Ovary (tissue), 9 donors: ENCODE results near the gene SVBP. TPM values are rescaled to one million over a fixed set of nuclear protein-coding genes. Genes with fewer than 3 reads are reported as not detected.

Experiments used
- DNase-seq, 5 donors: peaks; one replicate each; pipeline ENCODE4 v3.0.0-alpha.2; 2019 to 2020
- H3K27ac ChIP-seq, 2 donors: fragments of 200-600 bp; one replicate each; pipeline versions ENCODE4 v1.5.1 to v1.8.0; 2019 to 2022
- H3K27me3 ChIP-seq: fragments of 200-600 bp; one replicate; pipeline ENCODE4 v1.8.0; 2022
- H3K36me3 ChIP-seq: fragments of 200-600 bp; sonication (generic); one replicate; pipeline ENCODE4 v1.5.1; 2019
- H3K4me1 ChIP-seq: one replicate; pipeline ENCODE4 v1.8.1; 2013; ENCODE audit warnings: mild to moderate bottlenecking, moderate library complexity; ENCODE audit not compliant: insufficient read depth
- H3K4me3 ChIP-seq: fragments of 200-600 bp; sonication (generic); one replicate; pipeline ENCODE4 v1.5.1; 2017
- H3K9me3 ChIP-seq, 2 donors: fragments of 200-600 bp in 1 of 2; sonication (generic) in 1 of 2; one replicate each; pipeline versions ENCODE4 v1.5.1 to v1.8.1; 2013 to 2019; ENCODE audit warnings: mild to moderate bottlenecking in 1 of 2, moderate library complexity in 1 of 2
- CTCF ChIP-seq, 3 donors: fragments of 450-650 bp in 2 of 3; fragments of 200-600 bp in 1 of 3; IDR thresholded peaks; one replicate each; pipeline versions ENCODE4 v1.5.1 to v1.8.0; 2016 to 2022; ENCODE audit warnings: antibody characterized with exemption in 3 of 3, mild to moderate bottlenecking in 1 of 3
- EP300 ChIP-seq: sonication (generic); formaldehyde crosslinking; IDR thresholded peaks from one replicate; pipeline ENCODE4 v1.6.1; 2017; ENCODE audit warnings: antibody characterized with exemption
- POLR2A ChIP-seq: fragments of 450-650 bp; IDR thresholded peaks from one replicate; pipeline ENCODE4 v1.6.1; 2017; ENCODE audit warnings: antibody characterized with exemption, mild to moderate bottlenecking, moderate library complexity
- WGBS, 3 donors: extraction: QIAGEN DNeasy Blood & Tissue Kit in 1 of 3; methylation state at CpG; one replicate each; pipeline versions ENCODE4 v1.1.5 to v1.1.7; 2013 to 2017; 5-methylcytosine and 5-hydroxymethylcytosine counted together
- intact Hi-C, 4 donors: fragments of 100-400 bp; cut with DNase I; formaldehyde crosslinking; loops; one replicate each; pipeline versions ENCODE4 v1.11.0 to v1.15.1; 2022 to 2023
- polyA plus RNA-seq, 2 donors: library from polyadenylated mRNA; stranded (reverse); fragments of 200-250 nt in 1 of 2; fragments of 350-450 nt in 1 of 2; fragmentation: Illumina TruSeq in 1 of 2; extraction: RNeasy Lipid Tissue Mini Kit (QIAGEN cat#74804) in 1 of 2; gene quantifications; one replicate each; pipeline ENCODE4 v1.2.3, GENCODE V29; 2013 to 2014
- total RNA-seq, 7 donors: library from RNA; depleted of rRNA in 2 of 7; stranded (reverse); fragments of >200 nt in 2 of 7; fragmentation: NEBNext Ultra II Directional in 3 of 7; extraction: Animal tissue kit (Norgen Biotek cat#: 25700) in 3 of 7; gene quantifications; one replicate each; pipeline versions ENCODE4 v1.1.0 to v1.2.4, GENCODE V29; 2016 to 2023
- donor health status: DM: no; HTN: no; CAD: no; lungs with moderate emphysema.
- donor health status: DM: no; HTN: no; CAD: no.
- donor health status: Bipolar disorder and iron deficiency.
- donor health status: DM: yes; HTN: yes; CAD: no.
- donor health status: DM: no; HTN: no; CAD: no.
- donor health status: DM: yes; HTN: yes; CAD: no.

SVBP gene
- total and polyA plus RNA-seq, 9 donors, result 20.8 to 56.6 (median 39.6) TPM

- 96 to 99% (median 97%) methylated on average over 2 of the region's 2 CpGs for whole genome bisulfite sequencing, 3 donors
- Histone ChIP-seq H3K4me1 (no peaks in the 10 kb centered on the region), H3K4me3 (no peak overlapping the region), H3K27me3 (no peaks in the 10 kb centered on the region), H3K9me3 (no peaks in the 10 kb centered on the region), H3K36me3 (no peaks in the 10 kb centered on the region), H3K27ac (no peak overlapping the region)
- no peak for DNase-seq
- intact Hi-C loops, result no loop called here
- TF ChIP-seq POLR2A (no peak), EP300 (no peak), CTCF (IDR thresholded peaks at IDR 0.05) (no peak)
Observed at GRCh38 chr1:42821690-42822089, 4.5 kb upstream of the SVBP start.

- no peaks in the 10 kb centered on the region for H3K27me3 ChIP-seq
- H3K27ac ChIP-seq, result no peak overlapping the region
- TF ChIP-seq CTCF (IDR thresholded peaks at IDR 0.05), result no peak
- no peak for TF ChIP-seq EP300
- TF ChIP-seq POLR2A, result no peak
- no peaks in the 10 kb centered on the region for H3K36me3 ChIP-seq
- no peak for DNase-seq
- no peaks in the 10 kb centered on the region for H3K9me3 ChIP-seq
- peaks cover 7% of the 10 kb centered on the region for H3K4me1 ChIP-seq
- no peak overlapping the region for H3K4me3 ChIP-seq
- WGBS, 3 donors, result 42 to 54% (median 49%) methylated on average over 1 of the region's 1 CpG
- intact Hi-C loops, result no loop called here
Observed at GRCh38 chr1:42820813-42821212, 3.6 kb upstream of the SVBP start.

GRCh38 chr1:42817976-42818375 is 779 bp upstream of the SVBP start:
- intact Hi-C loops, result loop anchor here in 1 of 4 donors (10.0 kb wide), 1 partner anchor 53 kb away; the partner anchor contains the start of genes C1orf50 and P3H1
- Histone ChIP-seq H3K4me3 (no peak overlapping the region), H3K9me3 (no peaks in the 10 kb centered on the region), H3K27ac (no peak overlapping the region), H3K4me1 (peaks cover 7% of the 10 kb centered on the region), H3K36me3 (no peaks in the 10 kb centered on the region), H3K27me3 (no peaks in the 10 kb centered on the region)
- TF ChIP-seq CTCF (IDR thresholded peaks at IDR 0.05), result no peak
- TF ChIP-seq POLR2A, result no peak
- no peak for TF ChIP-seq EP300
- 94 to 96% (median 95%) methylated on average over 3 of the region's 3 CpGs for WGBS, 3 donors
- DNase-seq, result no peak

GRCh38 chr1:42817440-42817767 is 207 bp upstream of the SVBP start:
- 1 to 2% (median 1%) methylated on average over 13 of the region's 13 CpGs for WGBS, 3 donors
- intact Hi-C loops, result loop anchor here in 1 of 4 donors (10.0 kb wide), 1 partner anchor 53 kb away; the partner anchor contains the start of genes C1orf50 and P3H1

More at GRCh38 chr1:42817440-42817767, 207 bp upstream of the SVBP start:
- H3K4me3 ChIP-seq, result peak overlapping the region; percentile 90
- H3K9me3 ChIP-seq, result no peaks in the 10 kb centered on the region
- H3K27ac ChIP-seq, result peak overlapping the region in 1 of 2 donors; percentile 99
- no peaks in the 10 kb centered on the region for H3K36me3 ChIP-seq
- no peaks in the 10 kb centered on the region for H3K27me3 ChIP-seq
- H3K4me1 ChIP-seq, result peaks cover 7% of the 10 kb centered on the region
- no peak for TF ChIP-seq POLR2A
- TF ChIP-seq EP300, result no peak
- TF ChIP-seq CTCF (IDR thresholded peaks at IDR 0.05), result no peak
- no peak for DNase-seq
